Activated T-cell treated with anti-CD3 and anti-CD28 coated beads, Interleukin-2, amount 50 U/mL, for 4 hours (primary cell): ENCODE data around the gene SCPEP1. TPM values are rescaled to one million over a fixed set of nuclear protein-coding genes. Genes with fewer than 3 reads are reported as not detected.
"Not testable (repeated sequence)": the region's sequence is repeated elsewhere in the genome, so short reads cannot be mapped to it uniquely, and the experiment has no call there.

Experiments used
- ATAC-seq, 2 donors: fragments of 200-7000 bp; cut with Tn5 transposase; one replicate each; pipeline ENCODE4 v1.10.0; 2021
- DNase-seq: peaks from one replicate; pipeline ENCODE4 v3.0.0-alpha.2; 2020
- H3K27me3 Mint-ChIP-seq: one replicate; pipeline ENCODE4 v1.8.0; 2021; ENCODE audit warnings: low read depth, mixed read lengths
- H3K36me3 Mint-ChIP-seq: one replicate; pipeline ENCODE4 v1.8.0; 2022; ENCODE audit warnings: mixed read lengths; ENCODE audit not compliant: insufficient read depth
- H3K4me1 Mint-ChIP-seq: one replicate; pipeline ENCODE4 v1.8.0; 2021; ENCODE audit warnings: low read depth, mixed read lengths
- H3K4me3 Mint-ChIP-seq: one replicate; pipeline ENCODE4 v1.8.0; 2021; ENCODE audit warnings: mild to moderate bottlenecking, moderate library complexity, mixed read lengths
- H3K9me3 Mint-ChIP-seq: one replicate; pipeline ENCODE4 v1.8.0; 2021; ENCODE audit warnings: mixed read lengths
- total RNA-seq, 3 donors: library from RNA; stranded (reverse); gene quantifications; one replicate each; pipeline ENCODE4 v1.2.1, GENCODE V29; 2021

The SCPEP1 gene, protein sequence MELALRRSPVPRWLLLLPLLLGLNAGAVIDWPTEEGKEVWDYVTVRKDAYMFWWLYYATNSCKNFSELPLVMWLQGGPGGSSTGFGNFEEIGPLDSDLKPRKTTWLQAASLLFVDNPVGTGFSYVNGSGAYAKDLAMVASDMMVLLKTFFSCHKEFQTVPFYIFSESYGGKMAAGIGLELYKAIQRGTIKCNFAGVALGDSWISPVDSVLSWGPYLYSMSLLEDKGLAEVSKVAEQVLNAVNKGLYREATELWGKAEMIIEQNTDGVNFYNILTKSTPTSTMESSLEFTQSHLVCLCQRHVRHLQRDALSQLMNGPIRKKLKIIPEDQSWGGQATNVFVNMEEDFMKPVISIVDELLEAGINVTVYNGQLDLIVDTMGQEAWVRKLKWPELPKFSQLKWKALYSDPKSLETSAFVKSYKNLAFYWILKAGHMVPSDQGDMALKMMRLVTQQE
- 10 to 100 TPM; 10.8 to 17.6 (median 14.1) TPM for total RNA-seq

DNA sequence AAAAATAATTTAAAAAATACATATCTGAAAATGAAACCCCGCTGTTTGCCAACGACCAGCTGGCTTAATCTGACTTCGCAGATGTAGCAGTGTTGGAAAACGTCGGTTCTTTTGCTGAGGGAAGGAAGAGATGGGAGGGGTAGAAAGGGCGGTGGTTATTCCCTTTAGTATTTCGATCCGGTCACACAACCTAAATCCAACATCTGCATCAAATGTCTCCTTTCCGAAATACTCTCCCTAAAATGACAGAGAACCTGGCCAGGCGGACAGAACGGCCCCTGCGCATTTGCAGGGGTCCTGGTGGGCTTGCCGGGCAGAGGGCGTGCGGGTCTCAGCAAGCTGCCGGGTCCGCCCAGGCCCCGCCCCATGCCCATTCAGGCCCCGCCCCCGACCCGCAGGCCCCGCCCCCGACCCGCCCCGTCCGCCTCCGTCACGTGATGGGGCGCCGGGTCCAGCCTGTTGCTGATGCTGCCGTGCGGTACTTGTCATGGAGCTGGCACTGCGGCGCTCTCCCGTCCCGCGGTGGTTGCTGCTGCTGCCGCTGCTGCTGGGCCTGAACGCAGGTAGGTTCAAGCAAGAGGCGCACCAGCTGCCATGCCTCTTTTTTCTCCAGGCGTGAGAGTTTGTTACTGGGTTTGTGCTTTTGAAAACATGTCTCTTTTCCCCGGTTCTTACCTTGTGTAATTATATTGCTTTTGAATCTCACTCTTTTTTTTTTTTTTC is at the start of gene SCPEP1:
Gene SCPEP1 (plus strand): TSS at position 459 of the 723 bp plus-strand sequence. CDS start 29 bp downstream, at position 488.
- no peaks in the 10 kb centered on the region for H3K27me3 Mint-ChIP-seq
- H3K4me1 Mint-ChIP-seq: peaks cover 13% of the 10 kb centered on the region
- DNase-seq: peak; percentile 73
- H3K4me3 Mint-ChIP-seq: peak within 1 kb of the TSS; percentile 83
- ATAC-seq: peak; percentile 97 to 98
- H3K36me3 Mint-ChIP-seq: no peaks in the 10 kb centered on the region
- no peaks in the 10 kb centered on the region for H3K9me3 Mint-ChIP-seq

- no peak overlapping the region for H3K4me3 Mint-ChIP-seq
- H3K27me3 Mint-ChIP-seq: no peaks in the 10 kb centered on the region
- DNase-seq (no peak), ATAC-seq (no peak)
- peaks cover 5% of the 10 kb centered on the region for H3K9me3 Mint-ChIP-seq
- H3K4me1 Mint-ChIP-seq: no peaks in the 10 kb centered on the region
- no peaks in the 10 kb centered on the region for H3K36me3 Mint-ChIP-seq
Measured at GRCh38 chr17:56928586-56928985, 49.3 kb upstream of the SCPEP1 start.

DNA sequence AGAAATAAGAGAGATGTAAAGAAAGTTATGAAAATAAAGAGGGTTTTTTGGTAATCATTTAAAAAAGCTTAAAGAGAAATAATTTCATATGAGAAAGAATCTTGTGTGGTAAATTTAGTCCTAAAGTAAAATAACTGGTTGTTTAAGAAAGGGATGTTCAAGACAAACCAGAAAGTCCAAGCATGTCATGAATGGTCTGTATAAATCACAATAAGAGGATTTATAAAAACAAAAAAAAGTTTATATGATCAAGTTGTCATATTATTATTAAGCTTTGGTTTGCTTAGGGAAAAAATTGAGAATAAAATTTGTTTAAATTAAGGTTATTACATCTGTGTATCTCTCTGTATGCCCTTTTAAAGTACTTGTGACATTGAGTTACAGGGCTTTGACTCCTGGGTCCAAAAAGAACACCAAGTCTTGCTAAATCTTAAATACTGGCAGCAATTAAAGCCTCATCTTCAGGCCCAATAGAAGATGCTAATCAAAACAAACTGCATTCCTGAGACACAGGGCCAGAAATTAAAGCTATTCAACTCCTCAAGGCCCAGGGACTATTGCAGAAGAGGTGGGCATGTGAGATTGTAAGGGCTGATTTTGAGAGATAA is 48.5 kb upstream of the SCPEP1 start:
- Mint-ChIP-seq H3K4me3 (no peak overlapping the region), H3K36me3 (peaks cover 7% of the 10 kb centered on the region), H3K27me3 (no peaks in the 10 kb centered on the region), H3K9me3 (peaks cover 5% of the 10 kb centered on the region), H3K4me1 (peaks cover under 1% of the 10 kb centered on the region)
- DNase-seq (no peak), ATAC-seq (no peak)

DNA sequence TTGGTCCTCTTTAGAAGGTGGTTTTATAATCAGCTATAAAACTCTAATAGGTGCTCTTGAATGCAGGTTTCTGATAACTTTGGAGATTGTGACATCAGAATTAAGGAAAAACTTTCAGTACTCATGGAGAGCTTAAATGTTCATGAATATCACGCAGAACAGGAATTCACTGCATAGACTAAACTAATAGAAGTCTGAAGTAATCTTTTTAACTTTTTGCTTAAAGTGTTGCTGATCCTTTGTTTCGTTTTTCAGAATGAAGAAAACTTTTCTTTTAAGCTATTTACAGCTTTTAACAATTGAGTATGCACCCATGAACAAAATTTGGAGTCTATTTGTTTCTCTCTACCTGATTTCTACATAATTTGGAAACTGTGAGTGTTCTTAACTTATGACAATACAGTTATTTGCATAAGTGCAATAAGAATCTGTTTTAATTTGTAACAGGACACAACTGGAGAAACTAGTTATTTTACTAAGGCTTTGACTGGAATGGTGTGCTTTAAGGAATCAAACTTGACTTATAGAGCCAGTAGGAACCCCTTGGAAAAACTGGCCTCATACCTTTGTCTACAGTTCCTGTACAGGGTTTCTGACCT is 47.1 kb upstream of the SCPEP1 start:
- ATAC-seq: no peak
- Mint-ChIP-seq H3K4me1 (peaks cover 2% of the 10 kb centered on the region), H3K9me3 (peaks cover 5% of the 10 kb centered on the region), H3K4me3 (no peak overlapping the region), H3K36me3 (peaks cover 8% of the 10 kb centered on the region), H3K27me3 (no peaks in the 10 kb centered on the region)
- DNase-seq: no peak

GRCh38 chr17:56933151-56933745 is 44.7 kb upstream of the SCPEP1 start:
- Mint-ChIP-seq H3K36me3 (peaks cover 21% of the 10 kb centered on the region), H3K27me3 (no peaks in the 10 kb centered on the region), H3K9me3 (peaks cover 5% of the 10 kb centered on the region), H3K4me1 (peaks cover 6% of the 10 kb centered on the region), H3K4me3 (no peak overlapping the region)
- no peak for ATAC-seq
- DNase-seq: no peak

DNA sequence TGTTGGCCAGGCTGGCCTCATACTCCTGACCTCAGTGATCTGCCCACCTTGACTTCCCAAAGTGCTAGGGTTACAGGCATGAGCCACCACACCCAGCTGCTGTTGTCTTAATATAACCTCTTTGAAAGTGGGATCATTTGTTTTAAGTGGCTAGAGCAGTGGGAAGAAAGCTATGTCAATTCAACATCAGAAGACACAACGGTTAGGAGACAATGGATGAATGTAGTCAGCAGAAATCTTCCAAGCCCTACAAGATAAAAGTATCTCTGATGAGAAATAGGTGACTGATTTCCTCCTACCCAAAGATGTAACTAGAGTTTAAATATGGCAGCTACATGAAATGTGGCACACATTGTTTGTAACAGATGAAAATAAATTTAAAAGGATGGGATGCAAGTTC is 44.1 kb upstream of the SCPEP1 start:
- Mint-ChIP-seq H3K4me1 (peaks cover 8% of the 10 kb centered on the region), H3K9me3 (peaks cover 5% of the 10 kb centered on the region), H3K4me3 (no peak overlapping the region), H3K27me3 (no peaks in the 10 kb centered on the region), H3K36me3 (peaks cover 28% of the 10 kb centered on the region)
- no peak for DNase-seq
- ATAC-seq: no peak

DNA sequence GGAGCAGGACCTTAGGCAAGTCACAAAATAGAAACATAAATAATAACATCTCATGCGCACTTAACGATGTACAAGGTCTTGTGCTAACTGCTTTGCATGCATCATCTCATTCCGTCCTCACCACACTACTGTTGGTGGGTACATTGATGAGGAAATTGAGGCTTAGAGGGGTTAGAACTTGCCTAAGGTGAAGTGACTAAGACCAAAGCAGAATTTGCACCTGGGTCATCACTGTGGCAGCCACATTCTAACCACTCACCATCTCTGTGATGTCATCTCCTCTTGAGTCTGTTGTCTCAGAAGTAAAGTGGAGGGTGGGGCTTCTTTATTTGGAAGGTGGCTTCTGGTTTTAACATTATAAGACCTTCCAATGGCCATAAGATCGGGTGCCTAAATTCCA is 43.7 kb upstream of the SCPEP1 start:
- H3K36me3 Mint-ChIP-seq: peaks cover 28% of the 10 kb centered on the region
- ATAC-seq: peak; percentile 46 to 58
- H3K27me3 Mint-ChIP-seq: no peaks in the 10 kb centered on the region
- H3K9me3 Mint-ChIP-seq: peaks cover 5% of the 10 kb centered on the region
- no peak overlapping the region for H3K4me3 Mint-ChIP-seq
- DNase-seq: no peak
- peaks cover 8% of the 10 kb centered on the region for H3K4me1 Mint-ChIP-seq

DNA sequence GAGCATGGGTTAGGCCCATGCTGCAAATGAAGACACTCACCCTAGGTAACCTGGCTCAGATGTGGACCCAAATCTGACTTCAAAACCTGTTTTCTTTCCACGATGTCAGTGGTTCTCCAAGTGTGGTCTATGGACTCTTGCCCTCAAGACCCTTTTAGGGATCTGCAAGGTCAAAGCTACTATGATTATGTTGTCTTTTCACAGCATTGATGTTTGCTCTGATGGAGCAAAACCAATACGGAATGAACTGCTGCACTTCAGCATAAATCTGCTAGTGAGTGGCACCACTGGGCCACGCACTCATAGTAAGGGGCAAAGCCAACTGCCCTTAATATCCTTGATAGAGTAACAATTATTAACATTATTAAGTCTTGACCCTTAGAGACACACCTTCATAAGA is 42.5 kb upstream of the SCPEP1 start:
- no peak for DNase-seq
- H3K4me1 Mint-ChIP-seq: peaks cover 8% of the 10 kb centered on the region
- no peaks in the 10 kb centered on the region for H3K27me3 Mint-ChIP-seq
- H3K4me3 Mint-ChIP-seq: no peak overlapping the region
- H3K9me3 Mint-ChIP-seq: peaks cover 4% of the 10 kb centered on the region
- no peak for ATAC-seq
- peaks cover 32% of the 10 kb centered on the region for H3K36me3 Mint-ChIP-seq

DNA sequence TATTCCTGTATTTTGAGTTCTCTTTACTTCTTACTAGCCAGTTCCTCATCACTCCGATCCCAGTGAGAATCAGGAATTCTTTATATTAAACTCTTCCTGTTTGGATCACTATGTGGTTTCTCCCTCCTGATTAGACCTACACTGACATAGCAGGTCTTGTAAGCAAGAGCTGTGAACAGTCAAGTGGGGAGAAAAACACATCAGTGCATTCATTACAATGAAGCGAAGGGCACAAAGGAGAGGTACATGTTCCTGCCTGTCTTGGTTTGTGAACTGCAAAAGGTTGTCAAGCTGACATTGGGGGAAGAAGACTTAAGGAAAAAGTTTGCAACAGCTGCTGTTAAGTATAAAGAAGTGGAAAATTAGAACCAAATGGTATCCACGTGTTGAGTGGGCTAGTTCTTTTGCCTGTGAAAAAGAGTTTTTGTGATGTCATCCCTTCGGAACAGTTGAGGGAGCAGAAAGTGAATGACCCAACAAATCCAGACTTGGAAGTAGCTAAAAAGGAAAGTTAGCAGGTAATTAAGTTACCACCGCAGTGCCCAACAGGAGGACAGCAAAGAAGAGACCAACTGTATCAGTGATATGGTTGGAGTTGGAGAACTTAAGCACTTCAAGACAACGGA is 41.1 kb upstream of the SCPEP1 start:
- Mint-ChIP-seq H3K4me3 (no peak overlapping the region), H3K36me3 (peaks cover 38% of the 10 kb centered on the region), H3K9me3 (no peaks in the 10 kb centered on the region), H3K4me1 (peaks cover 8% of the 10 kb centered on the region), H3K27me3 (no peaks in the 10 kb centered on the region)
- DNase-seq (no peak), ATAC-seq (no peak)

- peaks cover 8% of the 10 kb centered on the region for H3K4me1 Mint-ChIP-seq
- no peaks in the 10 kb centered on the region for H3K9me3 Mint-ChIP-seq
- H3K27me3 Mint-ChIP-seq: no peaks in the 10 kb centered on the region
- no peak overlapping the region for H3K4me3 Mint-ChIP-seq
- ATAC-seq (no peak), DNase-seq (no peak)
- peaks cover 39% of the 10 kb centered on the region for H3K36me3 Mint-ChIP-seq
Measured at GRCh38 chr17:56937687-56938086, 40.2 kb upstream of the SCPEP1 start.

GRCh38 chr17:56938206-56938605 is 39.7 kb upstream of the SCPEP1 start:
- H3K4me1 Mint-ChIP-seq, H3K4me3 Mint-ChIP-seq, H3K9me3 Mint-ChIP-seq, ATAC-seq, DNase-seq, H3K27me3 Mint-ChIP-seq: not testable (repeated sequence)
- H3K36me3 Mint-ChIP-seq: peaks cover 43% of the 10 kb centered on the region

DNA sequence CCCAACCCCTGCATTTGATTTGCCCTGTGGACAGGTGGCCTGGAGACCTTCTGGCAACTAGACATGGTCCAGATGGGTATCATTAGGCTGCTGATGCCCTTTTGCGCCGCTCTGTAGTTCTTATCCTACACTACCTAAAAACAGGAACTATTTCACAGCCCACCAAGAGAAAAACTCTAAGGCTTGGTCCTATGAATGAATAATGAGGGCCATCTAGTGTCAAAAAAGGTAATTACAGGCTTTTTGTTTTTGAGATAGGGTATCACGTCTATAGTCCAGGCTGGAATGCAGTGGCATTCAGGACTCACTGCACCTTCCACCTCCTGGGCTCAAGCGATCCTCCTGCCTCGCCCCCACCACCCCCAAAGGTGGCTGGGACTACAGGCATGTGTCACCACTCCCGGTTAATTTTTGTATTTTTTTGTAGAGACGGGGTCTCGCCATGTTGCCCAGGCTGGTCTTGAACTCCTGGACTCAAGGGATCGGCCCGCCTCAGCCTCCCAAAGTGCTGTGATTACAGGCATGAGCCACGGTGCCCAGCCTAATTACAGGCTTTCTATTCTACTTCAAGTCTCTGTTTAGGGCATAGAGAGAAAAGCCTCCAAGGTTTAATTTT is 38.0 kb upstream of the SCPEP1 start:
- H3K9me3 Mint-ChIP-seq: no peaks in the 10 kb centered on the region
- H3K27me3 Mint-ChIP-seq: no peaks in the 10 kb centered on the region
- peaks cover 42% of the 10 kb centered on the region for H3K36me3 Mint-ChIP-seq
- peaks cover 6% of the 10 kb centered on the region for H3K4me1 Mint-ChIP-seq
- no peak for DNase-seq
- peak; percentile 67 to 80 for ATAC-seq
- H3K4me3 Mint-ChIP-seq: no peak overlapping the region

GRCh38 chr17:56943505-56944125 is 34.3 kb upstream of the SCPEP1 start:
- Mint-ChIP-seq H3K4me1 (no peaks in the 10 kb centered on the region), H3K9me3 (no peaks in the 10 kb centered on the region), H3K27me3 (no peaks in the 10 kb centered on the region), H3K4me3 (no peak overlapping the region), H3K36me3 (peaks cover 32% of the 10 kb centered on the region)
- peak in 1 of 2 donors; percentile 37 for ATAC-seq
- no peak for DNase-seq
